HEK293 (cell line): ENCODE measurements around the gene VPS51.

Experiments used
- CTCF ChIA-PET: fragments of 350-600 bp; formaldehyde crosslinking; extraction: SDS; loops from one replicate; lab custom pipeline; 2021; ENCODE audit warnings: antibody characterized with exemption; lab: Yijun Ruan, JAX
- POLR2A ChIA-PET: fragments of 300-600 bp; formaldehyde crosslinking; extraction: SDS; loops from one replicate; lab custom pipeline; 2020; ENCODE audit warnings: antibody characterized with exemption, inconsistent platforms; lab: Yijun Ruan, JAX
- H3K27ac ChIP-seq: fragments of 200-500 bp; sonication (Bioruptor generic); 2 replicates; pipeline ENCODE4 v1.5.1; 2014; ENCODE audit warnings: low read depth, low read length, control low read depth, inconsistent platforms; ENCODE audit errors: extremely low read depth
- H3K36me3 ChIP-seq, 2 experiments: fragments of 200-500 bp in 1 of 2; sonication (Bioruptor generic) in 1 of 2; 1 replicate in 1 of 2; 2 replicates in 1 of 2; pipeline ENCODE4 v1.5.1; 2014 to 2017; ENCODE audit warnings: inconsistent platforms in 2 of 2, low read length in 2 of 2; ENCODE audit not compliant: control insufficient read depth in 2 of 2, insufficient read depth in 1 of 2
- H3K4me1 ChIP-seq: fragments of 200-500 bp; sonication (Bioruptor generic); 2 replicates; pipeline ENCODE4 v1.5.1; 2014; ENCODE audit warnings: mild to moderate bottlenecking, low read length, inconsistent platforms; ENCODE audit not compliant: control insufficient read depth, insufficient read depth
- H3K4me3 ChIP-seq: 2 replicates; pipeline ENCODE4 v1.5.1; 2011; ENCODE audit warnings: low read depth, mild to moderate bottlenecking, control low read depth, low read length, moderate library complexity
- H3K9me3 ChIP-seq: fragments of 200-500 bp; sonication (Bioruptor generic); 2 replicates; pipeline ENCODE4 v1.5.1; 2014; ENCODE audit warnings: low read depth, low read length, inconsistent platforms; ENCODE audit not compliant: control insufficient read depth, insufficient read depth
- GLI4 ChIP-seq: fragments of 450-650 bp; formaldehyde crosslinking; IDR thresholded peaks from 2 replicates; pipeline ENCODE4 v1.5.1; 2016; ENCODE audit warnings: missing biosample characterization, missing genetic modification characterization
- KLF7 ChIP-seq: fragments of 450-650 bp; formaldehyde crosslinking; IDR thresholded peaks from 2 replicates; pipeline ENCODE4 v1.5.1; 2016; ENCODE audit warnings: missing biosample characterization, missing genetic modification characterization, borderline replicate concordance
- MZF1 ChIP-seq: fragments of 450-650 bp; formaldehyde crosslinking; IDR thresholded peaks from 2 replicates; pipeline ENCODE4 v1.5.1; 2017; ENCODE audit warnings: missing biosample characterization, missing genetic modification characterization, borderline replicate concordance
- TCF7L2 ChIP-seq: IDR thresholded peaks from 2 replicates; pipeline ENCODE4 v1.6.1; 2011; ENCODE audit warnings: low read depth, mild to moderate bottlenecking, inconsistent platforms, low read length, moderate library complexity, borderline replicate concordance
- ZBTB1 ChIP-seq: fragments of 450-650 bp; formaldehyde crosslinking; IDR thresholded peaks from 2 replicates; pipeline ENCODE4 v1.5.1; 2016; ENCODE audit warnings: missing biosample characterization, missing genetic modification characterization
- ZNF184 ChIP-seq: fragments of 450-650 bp; IDR thresholded peaks from 2 replicates; pipeline ENCODE4 v1.5.1; 2018; ENCODE audit warnings: missing biosample characterization, mild to moderate bottlenecking, missing genetic modification characterization
- ZNF274 ChIP-seq, 2 experiments: fragments of 200-500 bp in 1 of 2; fragments of 450-650 bp in 1 of 2; sonication (Bioruptor generic) in 1 of 2; formaldehyde crosslinking in 1 of 2; IDR thresholded peaks; 2 replicates each; pipeline versions ENCODE4 v1.5.1 to v1.6.1; 2014 to 2016; ENCODE audit warnings: borderline replicate concordance in 1 of 2, inconsistent platforms in 1 of 2, low read length in 1 of 2, missing biosample characterization in 1 of 2, missing genetic modification characterization in 1 of 2
- ZNF311 ChIP-seq: fragments of 450-650 bp; formaldehyde crosslinking; IDR thresholded peaks from 2 replicates; pipeline ENCODE4 v1.5.1; 2017; ENCODE audit warnings: missing biosample characterization, missing genetic modification characterization, borderline replicate concordance
- ZNF391 ChIP-seq: fragments of 450-650 bp; formaldehyde crosslinking; IDR thresholded peaks from 2 replicates; pipeline ENCODE4 v1.5.1; 2016; ENCODE audit warnings: low read depth, missing biosample characterization, missing genetic modification characterization, borderline replicate concordance
- ZNF596 ChIP-seq: fragments of 450-650 bp; IDR thresholded peaks from 2 replicates; pipeline ENCODE4 v1.5.0; 2018; ENCODE audit warnings: missing biosample characterization, mild to moderate bottlenecking, missing genetic modification characterization, moderate library complexity
- ZNF626 ChIP-seq: fragments of 450-650 bp; sonication (Bioruptor Pico); formaldehyde crosslinking; IDR thresholded peaks from 2 replicates; pipeline ENCODE4 v1.5.1; 2018; ENCODE audit warnings: missing biosample characterization, missing genetic modification characterization, inconsistent platforms
- ZNF654 ChIP-seq: fragments of 450-650 bp; formaldehyde crosslinking; IDR thresholded peaks from 2 replicates; pipeline ENCODE4 v1.5.1; 2016; ENCODE audit warnings: low read depth, missing biosample characterization, missing genetic modification characterization
- ZNF701 ChIP-seq: fragments of 450-650 bp; formaldehyde crosslinking; IDR thresholded peaks from 2 replicates; pipeline ENCODE4 v1.5.1; 2016; ENCODE audit warnings: missing biosample characterization, missing genetic modification characterization
- TF ChIP-seq, protein P1 (sequence below): fragments of 450-650 bp; formaldehyde crosslinking; IDR thresholded peaks from 2 replicates; pipeline ENCODE4 v1.5.1; 2017; ENCODE audit warnings: missing biosample characterization, missing genetic modification characterization
- TF ChIP-seq, protein P2 (sequence below): fragments of 450-650 bp; formaldehyde crosslinking; IDR thresholded peaks from 2 replicates; pipeline ENCODE4 v1.5.1; 2016; ENCODE audit warnings: missing biosample characterization, missing genetic modification characterization, low read depth
- TF ChIP-seq, protein P3 (sequence below): fragments of 450-650 bp; formaldehyde crosslinking; IDR thresholded peaks from 2 replicates; pipeline ENCODE4 v1.5.1; 2017; ENCODE audit warnings: missing biosample characterization, missing genetic modification characterization
- TF ChIP-seq, protein P4 (sequence below): fragments of 450-650 bp; formaldehyde crosslinking; IDR thresholded peaks from 2 replicates; pipeline ENCODE4 v1.5.1; 2016; ENCODE audit warnings: missing biosample characterization, missing genetic modification characterization
- TF ChIP-seq, protein P5 (sequence below): fragments of 450-650 bp; formaldehyde crosslinking; IDR thresholded peaks from 2 replicates; pipeline ENCODE4 v1.5.1; 2016; ENCODE audit warnings: missing biosample characterization, missing genetic modification characterization
- TF ChIP-seq, protein P6 (sequence below): fragments of 450-650 bp; formaldehyde crosslinking; IDR thresholded peaks from 2 replicates; pipeline ENCODE4 v1.5.1; 2016; ENCODE audit warnings: missing biosample characterization, missing genetic modification characterization

The VPS51 gene

DNA sequence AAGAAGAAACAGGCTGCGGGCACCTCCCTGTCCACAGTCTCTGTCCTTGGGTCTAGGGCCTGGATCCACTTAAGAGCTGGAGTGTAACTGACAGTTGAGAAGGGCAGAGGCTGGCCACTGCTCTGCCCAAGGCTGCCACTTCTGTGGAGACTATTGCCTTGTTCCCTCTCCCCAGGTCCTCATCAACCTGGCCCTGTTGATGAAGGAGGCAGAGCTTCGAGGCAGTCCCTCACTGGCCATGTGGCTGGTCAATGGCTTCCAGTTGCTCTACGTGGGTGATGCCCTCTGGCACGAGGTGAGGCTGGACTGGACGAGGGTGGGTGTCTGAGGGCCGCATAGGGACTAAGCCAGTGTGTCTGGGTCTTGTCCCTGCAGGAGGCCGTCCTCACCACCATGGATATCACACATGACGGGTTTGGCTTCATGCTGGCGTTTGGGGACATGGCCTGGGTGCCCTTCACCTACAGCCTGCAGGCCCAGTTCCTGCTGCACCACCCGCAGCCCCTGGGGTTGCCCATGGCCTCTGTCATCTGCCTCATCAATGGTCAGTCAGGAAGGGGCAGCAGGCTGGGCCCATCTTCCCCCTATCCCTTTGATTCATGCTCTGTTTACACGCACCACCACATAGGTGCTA, 18.6 kb downstream of the VPS51 start:
- Histone ChIP-seq H3K4me3 (no peak overlapping the region), H3K36me3 (peaks cover 3 to 46% of the 10 kb centered on the region in 2 experiments; a peak in 2 of 3 replicates), H3K9me3 (no peaks in the 10 kb centered on the region), H3K27ac (no peak overlapping the region), H3K4me1 (peaks cover 6% of the 10 kb centered on the region)
- CTCF ChIA-PET = interaction anchor here (0.9 to 4.8 kb wide), 2 partner anchors 14 to 267 kb away, joined by 3 to 110 read pairs; partner anchors contain the start of gene VPS51
- TF ChIP-seq ZNF311 (tag by site-specific recombination) (no peak), ZNF596 (tag by site-specific recombination) (no peak), KLF7 (tag by site-specific recombination) (no peak), MZF1 (no peak), ZNF184 (tag by site-specific recombination) (no peak), ZBTB1 (tag by site-specific recombination) (no peak), ZNF626 (no peak), GLI4 (tag by site-specific recombination) (no peak), TCF7L2 (no peak), ZNF274 (IDR thresholded peaks at IDR 0.05; ENCODE audit: low read length) (no peak), ZNF274 (tag by site-specific recombination; IDR thresholded peaks at IDR 0.05; ENCODE audit: borderline replicate concordance) (no peak), ZNF391 (tag by site-specific recombination) (no peak), ZNF654 (tag by site-specific recombination) (no peak), ZNF701 (tag by site-specific recombination) (no peak)
- TF ChIP-seq, protein P1, sequence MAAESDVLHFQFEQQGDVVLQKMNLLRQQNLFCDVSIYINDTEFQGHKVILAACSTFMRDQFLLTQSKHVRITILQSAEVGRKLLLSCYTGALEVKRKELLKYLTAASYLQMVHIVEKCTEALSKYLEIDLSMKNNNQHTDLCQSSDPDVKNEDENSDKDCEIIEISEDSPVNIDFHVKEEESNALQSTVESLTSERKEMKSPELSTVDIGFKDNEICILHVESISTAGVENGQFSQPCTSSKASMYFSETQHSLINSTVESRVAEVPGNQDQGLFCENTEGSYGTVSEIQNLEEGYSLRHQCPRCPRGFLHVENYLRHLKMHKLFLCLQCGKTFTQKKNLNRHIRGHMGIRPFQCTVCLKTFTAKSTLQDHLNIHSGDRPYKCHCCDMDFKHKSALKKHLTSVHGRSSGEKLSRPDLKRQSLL (tag by site-specific recombination) = no peak
- TF ChIP-seq, protein P2, sequence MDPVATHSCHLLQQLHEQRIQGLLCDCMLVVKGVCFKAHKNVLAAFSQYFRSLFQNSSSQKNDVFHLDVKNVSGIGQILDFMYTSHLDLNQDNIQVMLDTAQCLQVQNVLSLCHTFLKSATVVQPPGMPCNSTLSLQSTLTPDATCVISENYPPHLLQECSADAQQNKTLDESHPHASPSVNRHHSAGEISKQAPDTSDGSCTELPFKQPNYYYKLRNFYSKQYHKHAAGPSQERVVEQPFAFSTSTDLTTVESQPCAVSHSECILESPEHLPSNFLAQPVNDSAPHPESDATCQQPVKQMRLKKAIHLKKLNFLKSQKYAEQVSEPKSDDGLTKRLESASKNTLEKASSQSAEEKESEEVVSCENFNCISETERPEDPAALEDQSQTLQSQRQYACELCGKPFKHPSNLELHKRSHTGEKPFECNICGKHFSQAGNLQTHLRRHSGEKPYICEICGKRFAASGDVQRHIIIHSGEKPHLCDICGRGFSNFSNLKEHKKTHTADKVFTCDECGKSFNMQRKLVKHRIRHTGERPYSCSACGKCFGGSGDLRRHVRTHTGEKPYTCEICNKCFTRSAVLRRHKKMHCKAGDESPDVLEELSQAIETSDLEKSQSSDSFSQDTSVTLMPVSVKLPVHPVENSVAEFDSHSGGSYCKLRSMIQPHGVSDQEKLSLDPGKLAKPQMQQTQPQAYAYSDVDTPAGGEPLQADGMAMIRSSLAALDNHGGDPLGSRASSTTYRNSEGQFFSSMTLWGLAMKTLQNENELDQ = no peak
- TF ChIP-seq, protein P3, sequence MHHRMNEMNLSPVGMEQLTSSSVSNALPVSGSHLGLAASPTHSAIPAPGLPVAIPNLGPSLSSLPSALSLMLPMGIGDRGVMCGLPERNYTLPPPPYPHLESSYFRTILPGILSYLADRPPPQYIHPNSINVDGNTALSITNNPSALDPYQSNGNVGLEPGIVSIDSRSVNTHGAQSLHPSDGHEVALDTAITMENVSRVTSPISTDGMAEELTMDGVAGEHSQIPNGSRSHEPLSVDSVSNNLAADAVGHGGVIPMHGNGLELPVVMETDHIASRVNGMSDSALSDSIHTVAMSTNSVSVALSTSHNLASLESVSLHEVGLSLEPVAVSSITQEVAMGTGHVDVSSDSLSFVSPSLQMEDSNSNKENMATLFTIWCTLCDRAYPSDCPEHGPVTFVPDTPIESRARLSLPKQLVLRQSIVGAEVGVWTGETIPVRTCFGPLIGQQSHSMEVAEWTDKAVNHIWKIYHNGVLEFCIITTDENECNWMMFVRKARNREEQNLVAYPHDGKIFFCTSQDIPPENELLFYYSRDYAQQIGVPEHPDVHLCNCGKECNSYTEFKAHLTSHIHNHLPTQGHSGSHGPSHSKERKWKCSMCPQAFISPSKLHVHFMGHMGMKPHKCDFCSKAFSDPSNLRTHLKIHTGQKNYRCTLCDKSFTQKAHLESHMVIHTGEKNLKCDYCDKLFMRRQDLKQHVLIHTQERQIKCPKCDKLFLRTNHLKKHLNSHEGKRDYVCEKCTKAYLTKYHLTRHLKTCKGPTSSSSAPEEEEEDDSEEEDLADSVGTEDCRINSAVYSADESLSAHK = no peak
- TF ChIP-seq, protein P4, sequence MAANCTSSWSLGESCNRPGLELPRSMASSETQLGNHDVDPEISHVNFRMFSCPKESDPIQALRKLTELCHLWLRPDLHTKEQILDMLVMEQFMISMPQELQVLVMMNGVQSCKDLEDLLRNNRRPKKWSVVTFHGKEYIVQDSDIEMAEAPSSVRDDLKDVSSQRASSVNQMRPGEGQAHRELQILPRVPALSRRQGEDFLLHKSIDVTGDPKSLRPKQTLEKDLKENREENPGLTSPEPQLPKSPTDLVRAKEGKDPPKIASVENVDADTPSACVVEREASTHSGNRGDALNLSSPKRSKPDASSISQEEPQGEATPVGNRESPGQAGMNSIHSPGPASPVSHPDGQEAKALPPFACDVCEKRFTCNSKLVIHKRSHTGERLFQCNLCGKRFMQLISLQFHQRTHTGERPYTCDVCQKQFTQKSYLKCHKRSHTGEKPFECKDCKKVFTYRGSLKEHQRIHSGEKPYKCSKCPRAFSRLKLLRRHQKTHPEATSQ (tag by site-specific recombination) = no peak
- TF ChIP-seq, protein P5, sequence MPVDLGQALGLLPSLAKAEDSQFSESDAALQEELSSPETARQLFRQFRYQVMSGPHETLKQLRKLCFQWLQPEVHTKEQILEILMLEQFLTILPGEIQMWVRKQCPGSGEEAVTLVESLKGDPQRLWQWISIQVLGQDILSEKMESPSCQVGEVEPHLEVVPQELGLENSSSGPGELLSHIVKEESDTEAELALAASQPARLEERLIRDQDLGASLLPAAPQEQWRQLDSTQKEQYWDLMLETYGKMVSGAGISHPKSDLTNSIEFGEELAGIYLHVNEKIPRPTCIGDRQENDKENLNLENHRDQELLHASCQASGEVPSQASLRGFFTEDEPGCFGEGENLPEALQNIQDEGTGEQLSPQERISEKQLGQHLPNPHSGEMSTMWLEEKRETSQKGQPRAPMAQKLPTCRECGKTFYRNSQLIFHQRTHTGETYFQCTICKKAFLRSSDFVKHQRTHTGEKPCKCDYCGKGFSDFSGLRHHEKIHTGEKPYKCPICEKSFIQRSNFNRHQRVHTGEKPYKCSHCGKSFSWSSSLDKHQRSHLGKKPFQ (tag by site-specific recombination) = no peak
- TF ChIP-seq, protein P6, sequence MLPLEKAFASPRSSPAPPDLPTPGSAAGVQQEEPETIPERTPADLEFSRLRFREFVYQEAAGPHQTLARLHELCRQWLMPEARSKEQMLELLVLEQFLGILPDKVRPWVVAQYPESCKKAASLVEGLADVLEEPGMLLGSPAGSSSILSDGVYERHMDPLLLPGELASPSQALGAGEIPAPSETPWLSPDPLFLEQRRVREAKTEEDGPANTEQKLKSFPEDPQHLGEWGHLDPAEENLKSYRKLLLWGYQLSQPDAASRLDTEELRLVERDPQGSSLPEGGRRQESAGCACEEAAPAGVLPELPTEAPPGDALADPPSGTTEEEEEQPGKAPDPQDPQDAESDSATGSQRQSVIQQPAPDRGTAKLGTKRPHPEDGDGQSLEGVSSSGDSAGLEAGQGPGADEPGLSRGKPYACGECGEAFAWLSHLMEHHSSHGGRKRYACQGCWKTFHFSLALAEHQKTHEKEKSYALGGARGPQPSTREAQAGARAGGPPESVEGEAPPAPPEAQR (tag by site-specific recombination) = no peak
- POLR2A ChIA-PET = interaction anchor here (1.7 to 5.0 kb wide), 3 partner anchors 7 to 74 kb away, joined by 3 to 57 read pairs (median 24); partner anchors contain the start of genes FAU, MRPL49 and VPS51
